ENCODE results near the gene PYROXD2.

The PYROXD2 gene

DNA sequence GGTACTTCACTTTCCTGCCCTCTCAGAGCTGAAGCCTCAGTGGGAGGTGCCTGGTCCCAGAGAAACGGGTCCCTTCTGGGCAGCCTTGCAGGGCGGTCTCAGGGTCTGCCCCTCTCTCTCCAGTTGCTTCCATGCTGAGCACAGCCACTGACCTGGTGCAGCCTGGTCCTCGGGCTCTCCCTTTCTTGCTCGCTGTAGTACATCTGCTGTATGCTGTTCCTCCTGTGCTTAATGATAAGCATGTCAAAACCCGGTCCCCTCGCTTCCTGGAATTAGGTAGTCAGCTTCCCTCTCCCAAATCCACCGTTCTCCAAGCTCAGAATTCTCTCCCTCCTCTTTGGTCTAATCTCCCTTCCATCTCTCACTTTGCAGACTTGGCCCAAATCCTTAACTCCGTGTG, 42.7 kb upstream of the PYROXD2 start:
- no peak for DNase-seq (ENCODE audit: low read depth)
- no peak for TF ChIP-seq CTCF (IDR thresholded peaks at IDR 0.05; ENCODE audit: low read length, missing control alignments)
- no peak overlapping the region for H3K4me3 ChIP-seq (replicated peaks; ENCODE audit: low read depth, low read length)

DNA sequence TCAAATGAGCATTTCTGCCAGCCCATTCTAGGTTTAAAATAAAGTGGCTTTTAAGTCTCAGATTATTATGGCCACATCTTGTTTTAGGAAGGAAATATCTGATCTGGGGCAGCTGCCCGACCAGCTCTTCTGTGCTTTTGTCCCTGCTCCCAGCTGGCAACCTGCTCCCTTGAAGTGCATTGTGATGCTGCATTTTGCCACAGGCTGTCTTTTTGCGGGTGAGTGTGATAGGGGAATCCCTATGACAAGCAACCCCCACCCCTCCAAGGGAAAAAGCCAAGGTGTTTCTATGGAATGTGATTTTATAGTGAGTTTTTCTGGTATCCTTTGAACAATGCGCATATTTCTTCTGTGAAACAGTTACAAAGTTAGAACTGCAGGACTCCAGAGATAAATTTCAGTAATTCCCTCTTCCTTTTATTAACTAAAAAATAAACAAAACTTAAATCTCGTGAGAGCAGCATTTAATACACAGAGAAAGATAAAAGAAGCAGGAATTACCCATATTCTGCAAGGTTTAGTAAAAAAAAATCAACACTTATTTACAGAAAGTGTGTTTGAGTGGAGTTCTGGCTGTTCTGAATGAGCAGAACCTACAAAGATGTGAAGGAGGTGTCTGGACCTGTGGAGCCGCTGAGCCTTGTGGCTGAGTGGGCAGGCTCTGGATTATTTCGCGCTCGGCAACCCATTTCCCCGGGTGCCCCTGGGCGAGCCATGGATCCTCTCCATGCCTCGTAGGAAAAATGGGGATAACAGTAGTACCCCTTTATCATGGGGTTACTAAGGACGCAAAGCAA, 41.9 kb upstream of the PYROXD2 start:
- DNase-seq (ENCODE audit: low read depth): no peak
- no peak for TF ChIP-seq CTCF (IDR thresholded peaks at IDR 0.05; ENCODE audit: low read length, missing control alignments)

DNA sequence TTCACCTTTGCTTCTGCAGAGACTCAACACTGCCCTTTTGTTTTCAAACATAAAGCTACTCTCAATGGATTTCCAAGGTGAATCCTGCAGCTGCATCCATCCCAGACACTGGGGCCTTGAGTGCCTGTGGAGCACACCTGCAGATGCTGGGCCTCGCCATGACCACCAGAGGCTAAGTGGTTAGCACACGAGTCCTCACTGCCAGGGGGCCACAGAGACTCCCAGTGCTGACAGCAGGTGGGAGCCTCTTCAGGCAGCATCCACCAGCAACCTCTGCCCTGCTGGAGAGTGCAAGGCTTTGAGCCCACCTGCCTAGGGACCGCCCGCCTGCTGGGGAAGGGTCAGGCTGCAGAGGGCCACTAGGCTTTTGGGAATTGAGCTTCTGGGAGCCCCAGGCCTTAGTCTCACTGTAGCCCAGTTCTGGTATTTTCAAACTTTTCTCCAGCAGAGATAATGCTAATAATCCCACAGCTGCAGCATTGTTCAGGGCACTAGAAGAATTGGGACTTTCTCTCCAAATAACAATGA, 41.1 kb upstream of the PYROXD2 start:
- no peak for TF ChIP-seq CTCF (IDR thresholded peaks at IDR 0.05; ENCODE audit: low read length, missing control alignments)
- no peak for DNase-seq (ENCODE audit: low read depth)
- H3K4me3 ChIP-seq (replicated peaks; ENCODE audit: low read depth, low read length): no peak overlapping the region

More for the DNA sequence above, 41.9 kb upstream of the PYROXD2 start:
- no peak overlapping the region for H3K4me3 ChIP-seq (replicated peaks; ENCODE audit: low read depth, low read length)

DNA sequence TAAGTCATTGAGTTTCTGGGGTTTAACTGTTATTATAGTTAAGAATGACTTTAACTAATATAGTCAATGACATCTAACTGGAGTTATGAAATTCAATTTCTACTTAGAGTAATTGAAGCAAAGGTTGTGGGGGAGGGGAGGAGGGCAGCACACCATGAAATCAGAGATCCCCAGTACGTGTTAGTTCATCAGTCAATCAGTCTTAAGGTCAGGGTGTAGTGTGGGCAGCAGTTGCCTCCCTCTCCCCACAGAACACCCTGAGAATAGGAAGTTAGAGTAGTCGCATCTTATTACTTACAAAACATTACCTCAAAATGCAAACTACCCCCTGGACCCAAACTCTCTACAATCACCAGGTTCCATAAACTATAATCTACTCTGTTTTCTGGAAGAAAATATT, 38.7 kb upstream of the PYROXD2 start:
- no peak for DNase-seq (ENCODE audit: low read depth)
- no peak for TF ChIP-seq CTCF (IDR thresholded peaks at IDR 0.05; ENCODE audit: low read length, missing control alignments)
- no peak overlapping the region for H3K4me3 ChIP-seq (replicated peaks; ENCODE audit: low read depth, low read length)

GRCh38 chr10:98450618-98451017, 35.6 kb upstream of the PYROXD2 start:
- no peak overlapping the region for H3K4me3 ChIP-seq (replicated peaks; ENCODE audit: low read depth, low read length)
- TF ChIP-seq CTCF (IDR thresholded peaks at IDR 0.05; ENCODE audit: low read length, missing control alignments): no peak
- DNase-seq (ENCODE audit: low read depth): no peak

GRCh38 chr10:98449287-98449686, 34.3 kb upstream of the PYROXD2 start:
- no peak for TF ChIP-seq CTCF (IDR thresholded peaks at IDR 0.05; ENCODE audit: low read length, missing control alignments)
- DNase-seq (ENCODE audit: low read depth): no peak
- no peak overlapping the region for H3K4me3 ChIP-seq (replicated peaks; ENCODE audit: low read depth, low read length)

All from fibroblast of pulmonary artery (primary cell).